HCEC 1CT (cell line): ENCODE results near the gene ADISSP.

ENCODE experiments used
- DNase-seq: peaks from one replicate; pipeline ENCODE4 v3.0.0-alpha.2; 2017

Gene ADISSP

GRCh38 chr20:3710703-3711483 lies 56.7 kb downstream of the ADISSP start:
- peak; percentile 12 for DNase-seq

DNA sequence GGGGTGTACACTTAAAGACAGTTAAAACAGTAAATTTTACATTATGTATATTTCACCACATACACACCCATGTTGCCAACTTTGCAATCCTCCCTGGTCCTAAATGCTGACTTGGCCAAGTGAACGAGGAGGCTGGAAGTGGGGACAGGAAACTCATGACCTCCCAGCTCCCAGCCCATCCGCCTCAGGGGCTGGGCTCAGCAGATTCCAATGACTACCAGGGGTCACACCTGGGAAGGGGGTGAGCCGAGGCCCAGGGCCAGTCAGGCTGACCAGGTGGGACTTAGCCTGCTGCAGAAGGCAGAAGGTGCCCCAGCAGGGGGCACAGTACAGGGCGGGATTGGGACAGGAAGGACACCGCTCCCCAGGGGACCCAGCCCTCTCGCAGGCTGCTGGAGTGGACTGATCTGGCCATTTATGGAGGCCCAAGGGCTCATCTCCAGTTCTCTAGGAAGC lies 57.5 kb downstream of the ADISSP start:
- DNase-seq = no peak

DNA sequence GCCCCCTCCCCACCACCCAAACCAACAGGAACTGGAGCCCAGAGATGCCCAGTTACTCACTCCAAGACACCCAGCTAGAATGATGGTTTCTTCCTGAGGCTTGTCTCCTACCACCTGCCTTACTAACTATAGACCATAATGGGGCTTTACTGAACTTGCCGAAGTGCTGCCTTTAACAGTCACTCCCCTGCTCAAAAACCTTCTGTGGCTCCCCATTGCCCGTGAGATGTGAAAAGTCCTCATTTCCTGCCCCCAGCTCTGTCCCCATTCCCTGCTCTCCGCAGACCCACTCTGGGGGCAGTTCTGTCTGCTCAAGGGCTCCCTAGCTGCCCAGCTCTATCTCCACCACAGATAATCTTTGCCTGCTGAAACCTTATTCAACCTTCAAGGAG lies 60.0 kb downstream of the ADISSP start:
- DNase-seq = no peak

DNA sequence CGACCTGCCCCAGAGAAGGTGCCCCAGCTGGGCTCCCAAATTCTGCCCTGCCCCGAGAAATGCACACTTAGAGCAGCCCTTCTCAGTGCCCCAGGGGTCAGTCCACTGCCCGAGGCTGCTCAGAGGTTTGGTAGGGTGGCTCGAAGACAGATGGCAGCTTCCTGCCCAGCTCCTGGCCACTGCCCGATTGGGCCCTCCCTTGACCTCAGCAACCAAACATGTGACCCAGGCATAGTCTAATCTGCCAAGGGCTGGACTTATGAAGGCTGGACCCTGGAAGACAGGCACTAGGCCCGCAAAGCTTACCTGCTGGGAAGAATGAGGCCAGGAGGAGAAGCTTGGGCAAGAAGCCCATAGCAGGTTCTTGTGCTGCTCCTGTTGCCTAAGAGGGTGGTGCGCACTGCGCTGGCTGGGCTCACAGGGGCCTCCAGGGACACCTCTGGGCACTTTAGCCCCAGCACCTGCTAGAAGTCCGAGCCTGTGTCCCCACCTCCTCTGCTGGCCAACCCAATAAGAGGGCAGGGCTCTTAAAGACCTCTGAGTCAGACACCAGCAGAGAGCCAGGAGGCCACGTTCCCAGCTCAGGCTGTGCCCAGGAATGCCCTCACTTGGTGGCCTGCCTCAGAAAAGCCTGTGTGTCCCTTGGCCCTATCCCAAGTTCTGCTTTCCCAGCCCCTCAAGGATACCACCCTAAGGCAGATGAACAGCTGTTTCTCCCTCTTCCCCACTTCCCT lies 60.6 kb downstream of the ADISSP start:
- no peak for DNase-seq

GRCh38 chr20:3705970-3706739 lies 61.4 kb downstream of the ADISSP start:
- DNase-seq = no peak

GRCh38 chr20:3705491-3705969 lies 62.0 kb downstream of the ADISSP start:
- DNase-seq = no peak

- DNase-seq = no peak
Measured at GRCh38 chr20:3704087-3704486, 63.5 kb downstream of the ADISSP start.
